LNCaP clone FGC (cell line): ENCODE results near the gene TBCK.

Experiments
- DNase-seq: peaks from one replicate; pipeline ENCODE4 v3.0.0-alpha.2; 2011; ENCODE audit warnings: low read depth
- H3K4me3 ChIP-seq: 2 replicates; pipeline ENCODE4 v1.5.1; 2011; ENCODE audit warnings: mild to moderate bottlenecking, low read depth, low read length, control low read depth
- TF ChIP-seq, protein P1 (sequence below): IDR thresholded peaks from 2 replicates; pipeline ENCODE4 v1.5.1; 2012; ENCODE audit warnings: mild to moderate bottlenecking; ENCODE audit not compliant: control insufficient read depth, insufficient read depth; ENCODE audit errors: extremely low read depth

TBCK gene

DNA sequence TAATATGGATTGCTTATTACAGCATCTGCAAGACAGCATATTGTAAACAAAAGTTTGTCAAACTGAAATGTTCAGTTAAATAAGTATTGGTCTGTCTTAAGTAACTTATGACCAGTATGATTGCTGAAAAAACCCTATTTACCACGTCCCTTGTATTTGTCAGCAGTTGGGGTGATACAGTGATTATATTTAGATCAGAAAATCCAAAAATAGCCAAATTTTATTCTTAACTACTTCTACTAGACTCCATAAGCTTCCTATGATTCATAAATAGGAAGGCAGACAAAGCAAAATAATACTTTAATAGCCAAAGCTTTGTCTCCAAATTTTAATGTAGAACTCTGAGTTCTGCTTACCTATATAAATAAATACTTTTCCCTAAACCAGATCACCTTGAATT lies 45.3 kb downstream of the TBCK start:
- H3K4me3 ChIP-seq: no peak overlapping the region
- TF ChIP-seq, protein P1, sequence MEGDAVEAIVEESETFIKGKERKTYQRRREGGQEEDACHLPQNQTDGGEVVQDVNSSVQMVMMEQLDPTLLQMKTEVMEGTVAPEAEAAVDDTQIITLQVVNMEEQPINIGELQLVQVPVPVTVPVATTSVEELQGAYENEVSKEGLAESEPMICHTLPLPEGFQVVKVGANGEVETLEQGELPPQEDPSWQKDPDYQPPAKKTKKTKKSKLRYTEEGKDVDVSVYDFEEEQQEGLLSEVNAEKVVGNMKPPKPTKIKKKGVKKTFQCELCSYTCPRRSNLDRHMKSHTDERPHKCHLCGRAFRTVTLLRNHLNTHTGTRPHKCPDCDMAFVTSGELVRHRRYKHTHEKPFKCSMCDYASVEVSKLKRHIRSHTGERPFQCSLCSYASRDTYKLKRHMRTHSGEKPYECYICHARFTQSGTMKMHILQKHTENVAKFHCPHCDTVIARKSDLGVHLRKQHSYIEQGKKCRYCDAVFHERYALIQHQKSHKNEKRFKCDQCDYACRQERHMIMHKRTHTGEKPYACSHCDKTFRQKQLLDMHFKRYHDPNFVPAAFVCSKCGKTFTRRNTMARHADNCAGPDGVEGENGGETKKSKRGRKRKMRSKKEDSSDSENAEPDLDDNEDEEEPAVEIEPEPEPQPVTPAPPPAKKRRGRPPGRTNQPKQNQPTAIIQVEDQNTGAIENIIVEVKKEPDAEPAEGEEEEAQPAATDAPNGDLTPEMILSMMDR: no peak
- no peak for DNase-seq

DNA sequence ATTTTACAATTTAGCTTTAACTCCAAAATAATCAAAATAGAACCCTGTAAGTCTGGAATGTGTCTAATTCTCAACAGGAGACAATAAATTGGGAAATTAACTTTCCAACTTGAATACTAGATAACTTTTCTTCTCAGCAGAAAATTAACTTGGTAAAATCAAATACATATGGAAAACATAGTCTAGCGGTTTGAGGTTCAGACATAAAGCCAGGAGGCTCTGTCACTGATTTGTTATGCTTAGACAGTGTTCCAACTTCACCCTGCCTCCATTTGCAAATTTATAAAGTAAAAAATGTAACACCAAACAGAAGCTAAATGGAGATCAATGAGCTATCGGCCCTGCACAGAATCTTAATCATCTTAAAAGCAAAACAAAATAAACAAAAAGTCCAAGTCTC lies 46.3 kb downstream of the TBCK start:
- no peak overlapping the region for H3K4me3 ChIP-seq
- TF ChIP-seq, protein P1: no peak
- DNase-seq: no peak

DNA sequence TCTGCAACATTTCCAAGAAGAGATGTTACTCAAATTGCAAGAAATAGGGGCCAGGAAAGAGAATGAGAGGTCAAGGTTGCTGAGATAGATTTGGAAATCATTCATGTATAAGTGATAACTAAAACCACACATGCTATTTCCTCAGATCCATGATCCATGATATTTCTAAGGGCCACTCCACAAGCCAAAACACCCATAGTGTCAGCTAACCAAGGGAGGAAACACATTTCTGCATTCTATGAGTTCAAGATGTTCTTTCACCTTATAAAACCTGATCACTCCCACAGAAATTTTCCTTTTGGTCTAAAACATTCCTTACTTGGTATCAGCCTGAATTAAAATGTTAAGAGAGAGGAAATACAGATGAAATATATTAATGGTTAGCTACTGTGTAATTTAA lies 47.2 kb downstream of the TBCK start:
- TF ChIP-seq, protein P1: no peak
- no peak overlapping the region for H3K4me3 ChIP-seq
- DNase-seq: no peak

DNA sequence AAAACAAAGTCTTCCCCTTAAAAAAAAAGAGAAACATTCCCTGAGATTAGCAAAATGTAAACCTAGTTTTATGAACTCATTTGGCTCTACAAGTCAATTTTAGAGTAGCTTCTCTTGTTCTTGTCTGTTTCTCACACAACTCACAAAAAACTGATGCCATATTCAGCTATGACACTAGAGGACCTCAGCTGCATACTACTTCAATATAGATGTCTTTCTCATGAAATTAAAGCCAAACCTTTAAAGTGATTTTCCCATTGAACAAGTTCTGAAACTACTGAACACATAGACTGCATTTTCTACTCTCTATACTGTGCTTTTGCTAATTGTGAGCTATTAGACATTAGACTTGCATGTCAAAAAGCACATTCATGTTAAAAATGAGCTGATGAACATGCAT lies 49.8 kb downstream of the TBCK start:
- H3K4me3 ChIP-seq: no peak overlapping the region
- DNase-seq: no peak
- TF ChIP-seq, protein P1: peak; percentile 79

DNA sequence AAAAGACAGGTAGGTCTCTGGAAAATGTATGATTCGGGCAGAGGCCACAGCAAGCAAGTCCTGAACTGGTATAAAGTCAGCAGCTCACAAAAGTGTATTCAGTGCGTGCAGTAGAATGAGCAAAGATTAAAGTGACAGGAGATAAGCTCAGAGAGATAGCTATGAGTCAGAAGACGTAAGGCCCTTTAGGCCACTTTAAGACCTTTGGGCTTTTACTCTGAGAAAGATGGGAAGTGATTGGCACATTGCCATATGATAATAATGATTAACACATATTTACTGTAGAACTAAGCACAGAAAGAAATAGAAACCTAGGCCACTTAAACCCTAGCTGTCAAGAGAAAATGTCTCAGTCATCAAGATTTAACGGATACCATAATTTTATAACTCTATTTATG lies 51.7 kb downstream of the TBCK start:
- no peak overlapping the region for H3K4me3 ChIP-seq
- TF ChIP-seq, protein P1: no peak

DNA sequence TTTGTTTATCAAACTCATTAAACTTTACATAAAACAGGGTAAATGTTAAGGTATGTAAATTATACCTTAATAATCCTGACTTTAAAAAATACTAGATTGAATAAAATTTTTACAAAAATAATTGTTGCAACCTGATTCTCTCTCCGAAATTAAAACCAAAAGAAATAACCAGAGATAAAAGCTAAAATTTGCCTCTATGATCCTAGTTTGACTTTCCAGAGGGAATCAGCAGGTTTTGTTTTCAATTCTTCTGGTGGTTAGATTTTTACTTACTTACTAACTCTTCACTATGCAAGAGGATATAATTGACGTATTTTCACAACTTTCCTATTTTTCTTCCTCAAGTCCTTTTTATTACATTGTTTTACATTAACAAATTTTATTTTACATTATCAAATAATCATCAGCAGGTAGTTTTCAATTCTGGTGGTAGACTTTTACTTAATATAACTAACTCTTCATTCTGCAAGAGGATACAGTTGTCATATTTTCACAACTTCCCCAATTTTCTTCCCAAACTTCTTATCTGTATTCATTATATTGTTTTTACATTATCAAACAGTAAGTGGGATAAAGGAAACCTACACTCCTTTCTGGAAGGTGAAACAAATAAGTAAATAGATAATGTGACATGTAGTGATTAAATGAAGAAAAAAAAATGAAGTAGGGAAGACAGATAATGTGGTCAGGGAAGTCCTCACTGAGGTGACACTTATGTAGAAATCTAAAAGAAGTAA lies 52.2 kb downstream of the TBCK start:
- TF ChIP-seq, protein P1: no peak
- no peak for DNase-seq
- H3K4me3 ChIP-seq: no peak overlapping the region

More for the DNA sequence above, 51.7 kb downstream of the TBCK start:
- DNase-seq: no peak

DNA sequence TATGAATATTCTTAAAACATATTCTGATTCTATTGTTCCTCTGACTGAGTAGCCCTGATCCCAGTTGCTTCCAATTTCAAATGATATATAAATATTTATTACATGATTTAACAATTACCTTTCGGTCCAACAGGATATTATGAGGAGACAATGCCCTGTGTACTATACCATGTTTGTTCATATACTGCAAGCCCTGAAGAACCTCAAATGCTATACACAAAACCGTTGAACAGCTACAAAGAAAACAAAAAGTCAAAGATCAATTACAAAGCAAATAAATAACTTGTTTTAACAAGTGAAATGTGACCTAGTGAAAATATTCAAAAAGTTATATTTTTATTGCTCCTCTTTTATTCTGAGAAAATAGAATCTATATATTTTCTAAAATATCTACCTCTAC lies 54.0 kb downstream of the TBCK start:
- no peak overlapping the region for H3K4me3 ChIP-seq
- no peak for DNase-seq
- TF ChIP-seq, protein P1: no peak
